IPS-18c (cell line): Measurements from ENCODE around the gene RARB.

Experiments used
- H3K4me3 ChIP-seq: 2 replicates; pipeline ENCODE4 v1.7.0; 2013; ENCODE audit warnings: low read depth, mild to moderate bottlenecking, low read length, moderate library complexity; ENCODE audit not compliant: insufficient read depth
- H3K9me3 ChIP-seq: one replicate; pipeline ENCODE4 v1.6.1; 2013; ENCODE audit warnings: mild to moderate bottlenecking, low read length, moderate library complexity; ENCODE audit not compliant: control insufficient read depth, insufficient read depth

RARB gene

DNA sequence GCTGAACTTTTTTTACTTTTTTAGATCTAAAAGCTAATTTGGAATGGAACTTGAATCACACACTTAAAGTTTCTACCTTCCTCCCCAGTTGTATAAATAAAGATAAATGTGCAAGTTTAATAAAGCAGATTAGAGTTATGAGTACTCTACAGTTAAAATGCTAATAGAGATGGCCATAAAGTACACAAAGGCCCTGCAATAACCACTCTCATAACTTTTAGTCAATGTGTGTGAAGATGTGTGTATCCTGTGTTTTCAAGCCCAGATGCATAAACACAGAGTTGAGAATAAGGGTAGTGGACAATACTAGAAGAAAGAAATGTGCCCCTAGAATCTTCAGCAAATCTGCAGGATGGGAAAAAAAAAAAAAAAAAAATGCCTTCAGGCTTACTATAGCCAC lies 191.3 kb downstream of the RARB start:
- Histone ChIP-seq H3K4me3 (no peak overlapping the region), H3K9me3 (no peaks in the 10 kb centered on the region)

DNA sequence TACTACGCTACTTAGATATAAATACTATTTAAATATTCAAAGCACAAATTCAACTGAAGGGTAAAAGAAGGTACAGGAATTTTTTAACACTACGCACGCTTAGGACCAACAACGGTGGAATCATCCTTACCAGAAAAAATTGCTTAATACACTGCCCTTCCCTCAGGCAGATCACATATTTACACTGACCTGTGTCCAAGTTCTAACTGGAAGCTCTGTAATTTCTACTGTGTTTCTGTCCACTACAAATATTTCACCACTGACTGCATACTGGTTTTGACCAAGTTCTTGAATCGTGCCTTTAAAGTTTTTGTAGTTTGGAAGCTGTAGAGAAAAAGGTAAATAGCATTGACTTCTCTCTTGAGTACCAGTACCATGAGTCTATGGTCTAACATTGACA lies 192.4 kb downstream of the RARB start:
- Histone ChIP-seq H3K9me3 (no peaks in the 10 kb centered on the region), H3K4me3 (no peak overlapping the region)

GRCh38 chr3:25621087-25621486 lies 193.0 kb downstream of the RARB start:
- Histone ChIP-seq H3K9me3 (no peaks in the 10 kb centered on the region), H3K4me3 (no peak overlapping the region)

GRCh38 chr3:25631989-25632388 lies 203.9 kb downstream of the RARB start:
- Histone ChIP-seq H3K9me3 (no peaks in the 10 kb centered on the region), H3K4me3 (no peak overlapping the region)

- H3K4me3 ChIP-seq = no peak overlapping the region
Observed at GRCh38 chr3:25633919-25634318, 205.9 kb downstream of the RARB start.

DNA sequence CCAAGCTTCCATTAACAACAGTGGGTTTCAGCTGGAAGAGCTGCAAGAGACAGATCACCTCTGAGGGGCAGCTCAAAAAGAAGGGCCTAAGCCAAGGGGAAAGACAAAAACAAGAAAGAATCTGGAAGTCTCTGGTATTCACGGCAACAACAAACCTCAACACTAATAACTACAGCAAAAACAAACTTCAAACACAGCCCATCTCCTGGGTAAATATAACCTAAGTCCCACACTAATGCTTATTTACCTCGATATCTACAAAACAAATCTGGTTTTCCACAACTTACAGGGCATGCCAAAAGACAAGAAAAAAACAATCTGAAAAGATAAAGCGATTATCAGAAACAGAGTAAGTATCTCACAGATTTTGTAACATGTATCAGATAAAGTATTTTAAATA lies 207.0 kb downstream of the RARB start:
- no peak overlapping the region for H3K4me3 ChIP-seq
- H3K9me3 ChIP-seq = no peaks in the 10 kb centered on the region

More at GRCh38 chr3:25633919-25634318, 205.9 kb downstream of the RARB start:
- no peaks in the 10 kb centered on the region for H3K9me3 ChIP-seq
